HG03342 (cell line): ENCODE measurements around the gene CDH6.

Experiments used
- ATAC-seq: cut with Tn5 transposase; IDR thresholded peaks from one replicate; pipeline ENCODE4 v1.9.1; 2021; ENCODE audit warnings: mild to moderate bottlenecking, moderate library complexity; ENCODE audit not compliant: unreplicated experiment

The CDH6 gene

DNA sequence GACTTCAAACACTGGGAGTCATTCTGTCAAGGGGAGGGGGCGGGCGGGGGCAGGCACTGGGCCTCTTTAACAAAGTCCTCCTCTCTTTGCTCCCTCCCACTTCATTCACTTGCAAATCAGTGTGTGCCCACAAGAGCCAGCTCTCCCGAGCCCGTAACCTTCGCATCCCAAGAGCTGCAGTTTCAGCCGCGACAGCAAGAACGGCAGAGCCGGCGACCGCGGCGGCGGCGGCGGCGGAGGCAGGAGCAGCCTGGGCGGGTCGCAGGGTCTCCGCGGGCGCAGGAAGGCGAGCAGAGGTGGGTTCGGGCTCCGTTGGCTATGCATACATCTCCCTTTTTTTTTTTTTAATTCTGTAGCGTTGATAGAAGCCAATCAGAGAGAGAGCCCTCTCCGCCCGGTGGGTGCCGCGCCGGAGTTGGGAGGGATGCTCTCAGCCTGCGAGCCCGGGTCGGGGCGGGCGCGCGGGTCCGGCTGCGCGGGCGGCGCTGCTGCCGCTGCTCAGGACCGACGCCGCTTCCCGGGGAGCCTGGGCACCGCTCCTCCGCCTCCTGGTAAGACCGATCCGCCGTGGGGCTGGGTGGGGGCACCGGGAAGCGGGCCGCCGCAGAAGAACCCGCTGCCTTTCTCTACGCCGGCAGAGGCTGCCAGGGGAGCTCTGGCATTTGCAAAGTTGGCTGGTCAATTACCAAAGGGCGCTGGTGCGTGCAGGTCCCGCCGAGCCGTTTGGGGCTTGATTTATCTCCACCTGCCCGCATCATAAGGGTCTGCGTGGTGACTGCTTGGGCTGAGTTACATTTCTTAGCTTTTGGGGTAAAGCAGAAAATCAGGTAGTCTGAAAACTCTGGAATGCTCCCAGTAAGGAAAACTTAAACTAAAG is at the start of gene CDH6:
Gene CDH6, plus strand, starts transcription at position 96 of the 877 bp plus-strand sequence. CDS start 73,788 bp downstream, outside the sequence.
- no peak for ATAC-seq

DNA sequence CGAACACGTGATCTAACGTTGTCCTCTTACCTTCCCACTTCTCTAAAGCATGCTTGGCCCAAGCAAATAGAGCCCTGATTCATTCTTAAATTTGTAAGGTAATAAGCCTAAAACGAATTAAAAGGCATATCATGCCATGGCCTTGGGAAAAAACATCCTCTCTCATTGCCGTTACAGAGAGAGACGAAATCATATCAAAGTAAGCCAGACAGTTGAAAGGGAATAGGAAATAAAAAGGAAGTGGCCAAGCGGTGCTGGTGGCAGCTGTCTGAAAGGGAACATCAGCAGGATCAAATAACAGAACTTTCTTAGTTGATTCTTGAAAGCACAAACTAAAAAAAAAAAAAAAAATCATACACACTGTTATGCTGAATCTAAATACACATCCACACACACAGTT is 49.1 kb upstream of the CDH6 start:
- no peak for ATAC-seq

DNA sequence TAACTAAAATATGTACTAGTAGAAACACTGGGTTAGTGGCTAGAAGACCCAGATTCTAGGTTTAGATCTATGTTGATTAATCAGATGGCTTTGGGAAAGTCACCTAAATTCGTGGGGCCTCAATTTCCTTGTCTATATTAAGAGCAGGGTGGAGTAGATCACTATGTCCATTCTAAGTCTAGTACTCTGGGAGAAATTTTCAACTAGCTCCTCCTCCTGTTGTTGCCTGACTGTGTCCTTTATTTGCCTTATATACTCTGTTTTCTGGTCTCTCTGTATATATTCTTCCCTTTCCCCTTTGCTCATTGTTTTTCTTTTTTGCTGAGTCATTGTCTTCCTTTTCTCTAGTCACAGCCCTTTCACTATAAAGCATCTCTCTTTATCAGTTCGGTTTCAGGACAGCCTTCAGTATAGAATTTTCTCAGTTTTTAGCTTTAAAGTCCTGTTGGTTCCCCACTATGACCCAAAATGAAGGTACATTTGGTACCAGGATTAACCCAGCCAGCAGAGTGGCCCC is 44.5 kb upstream of the CDH6 start:
- no peak for ATAC-seq

DNA sequence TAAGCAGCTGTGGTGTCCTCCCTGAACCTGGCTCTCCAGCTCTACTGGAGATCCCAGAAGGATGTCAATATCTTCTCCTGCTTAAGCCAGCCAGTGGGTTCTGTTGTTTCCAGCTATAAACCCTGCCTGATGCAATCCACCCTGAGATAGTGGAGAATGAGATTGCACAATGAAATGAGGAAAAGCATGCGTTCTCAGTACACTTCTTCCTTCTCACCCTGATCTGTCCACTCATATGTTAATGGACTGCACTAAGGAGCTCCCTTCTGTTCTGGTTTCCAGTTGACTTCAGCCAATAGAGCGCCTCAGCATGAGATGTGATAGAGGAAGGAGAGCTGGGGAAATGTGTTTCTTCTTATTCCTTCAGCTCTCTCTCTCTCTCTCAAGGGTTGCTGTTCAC is 40.0 kb upstream of the CDH6 start:
- no peak for ATAC-seq

DNA sequence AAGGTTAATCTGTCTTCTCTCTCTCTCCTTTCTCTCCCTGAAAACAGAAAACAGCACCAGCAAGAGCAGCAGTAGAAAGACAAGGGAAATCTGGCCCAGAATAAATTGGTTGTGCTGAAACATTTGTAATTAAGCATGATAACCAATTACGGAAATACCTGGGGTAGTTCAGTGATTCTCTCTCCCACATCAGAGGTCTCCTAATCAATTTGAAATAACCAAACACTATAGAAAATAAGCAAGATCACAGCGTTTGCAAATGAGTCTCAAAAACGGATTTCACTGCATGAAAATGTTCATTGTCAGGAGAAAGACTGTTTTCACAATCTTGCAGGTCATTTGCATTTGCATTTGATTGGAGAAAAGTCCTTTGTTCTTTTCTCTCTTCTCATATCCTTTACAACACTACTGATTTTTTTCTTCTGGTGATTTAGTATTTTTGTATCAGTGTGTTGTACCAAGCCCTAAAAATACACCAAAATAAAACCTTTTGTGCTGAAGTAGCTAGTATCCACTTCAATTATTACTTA is 36.8 kb upstream of the CDH6 start:
- no peak for ATAC-seq

DNA sequence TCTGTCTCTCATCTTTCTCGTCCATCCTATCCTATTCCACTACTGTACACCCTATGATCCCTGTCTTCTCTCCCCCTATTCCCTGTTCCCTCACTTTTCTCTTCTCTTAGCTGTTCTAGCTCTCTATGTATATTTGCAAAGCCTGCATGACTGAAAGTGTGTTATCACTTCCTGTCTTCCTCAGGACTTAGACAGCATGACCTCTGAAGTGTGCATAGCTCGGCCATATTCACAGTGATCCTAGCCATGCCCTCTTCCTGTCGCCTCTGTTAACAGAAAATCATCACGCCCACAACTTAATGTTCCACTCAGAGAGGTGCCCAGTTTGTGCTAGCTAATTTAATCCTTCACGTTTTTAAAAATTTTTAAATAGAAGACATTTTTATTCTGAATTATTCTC is 35.8 kb upstream of the CDH6 start:
- no peak for ATAC-seq

DNA sequence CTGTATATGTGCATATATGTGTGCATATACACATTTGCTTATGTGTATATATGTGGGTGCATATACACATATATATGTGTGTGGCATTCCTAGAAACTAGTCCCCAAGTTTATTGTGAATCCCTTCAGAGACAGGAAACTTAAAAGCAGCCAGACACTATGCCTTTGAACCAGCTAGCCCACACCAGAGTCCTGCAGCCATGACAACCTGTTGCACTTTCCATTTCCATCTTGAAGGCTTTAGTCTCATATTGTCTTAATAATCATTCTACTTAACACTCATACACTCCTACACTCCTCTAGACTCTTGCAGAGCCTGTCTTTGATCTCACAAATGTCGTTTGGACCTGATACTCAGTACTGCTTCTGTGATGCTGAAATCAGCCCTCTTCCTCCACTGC is 34.8 kb upstream of the CDH6 start:
- no peak for ATAC-seq

DNA sequence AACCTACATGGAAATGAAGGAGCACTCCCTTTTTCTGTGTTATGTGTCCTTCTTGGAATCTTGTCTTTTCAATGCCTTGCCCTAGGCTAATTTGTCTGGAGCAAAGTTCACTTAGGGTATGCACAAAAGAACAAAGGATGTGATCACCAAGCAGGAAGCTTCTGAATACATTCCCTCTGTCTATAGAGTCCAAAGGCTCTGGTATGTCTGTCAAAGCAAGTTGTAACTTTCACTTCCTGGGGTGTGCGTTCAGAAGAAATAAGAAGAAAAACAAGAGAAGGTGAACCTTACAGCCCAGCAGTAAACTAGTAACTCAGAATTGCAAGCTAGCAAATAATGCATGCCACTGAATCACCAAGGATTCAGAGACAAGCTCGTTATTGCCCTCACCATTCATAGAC is 31.7 kb upstream of the CDH6 start:
- no peak for ATAC-seq

DNA sequence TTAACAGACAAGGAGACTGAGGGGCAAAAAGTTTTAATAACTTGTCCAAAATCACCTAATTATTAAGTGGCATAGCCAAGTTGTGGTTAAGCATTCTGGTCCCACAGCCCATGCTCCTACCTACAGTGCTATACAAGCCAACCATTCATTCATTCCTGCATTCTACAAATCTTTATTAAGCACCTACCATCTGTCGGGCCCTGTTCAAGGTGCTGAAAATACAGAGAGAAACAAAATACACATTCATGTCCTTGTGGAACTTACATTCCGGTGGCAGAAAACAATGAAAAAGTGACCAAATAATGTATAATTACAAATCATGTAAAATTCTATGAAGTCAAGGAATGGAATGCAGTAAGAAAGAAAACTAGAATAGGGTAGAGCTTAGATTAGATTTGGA is 27.8 kb upstream of the CDH6 start:
- no peak for ATAC-seq

DNA sequence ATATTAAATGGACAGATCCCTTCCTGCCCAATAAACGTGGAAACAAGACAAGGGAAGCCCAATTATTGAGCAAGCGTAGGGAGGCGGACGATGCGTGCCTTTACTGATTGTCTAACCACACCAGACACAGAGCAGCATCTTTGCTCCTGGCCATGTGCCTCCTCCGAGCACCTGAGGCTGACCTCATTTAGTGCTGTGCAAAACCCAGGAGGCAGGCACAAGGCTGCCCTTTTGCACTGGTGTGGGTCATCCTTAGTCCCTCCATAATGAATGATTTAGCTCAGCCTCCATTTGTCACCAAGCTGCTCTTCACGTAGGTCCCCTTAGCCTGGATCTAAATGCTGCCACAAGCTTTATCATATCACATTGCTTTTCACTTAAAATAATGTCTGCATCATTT is 24.1 kb upstream of the CDH6 start:
- ATAC-seq: no peak

DNA sequence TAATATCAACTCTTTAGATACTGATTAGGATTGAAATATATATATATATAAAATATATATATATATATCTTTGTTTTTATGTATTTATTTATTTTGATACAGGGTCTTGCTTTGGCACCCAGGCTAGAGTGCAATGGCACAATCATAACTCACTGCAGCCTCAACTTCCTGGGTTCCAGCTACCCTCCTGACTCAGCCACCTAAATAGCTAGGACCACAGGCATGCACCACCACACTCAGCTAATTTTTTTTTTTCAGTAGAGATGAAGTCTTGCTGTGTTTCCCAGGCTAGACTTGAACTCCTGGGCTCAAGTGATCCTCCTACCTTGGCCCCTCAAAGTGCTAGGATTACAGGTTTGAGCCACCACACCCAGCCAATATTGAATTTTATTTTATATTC is 20.6 kb upstream of the CDH6 start:
- ATAC-seq: no peak

DNA sequence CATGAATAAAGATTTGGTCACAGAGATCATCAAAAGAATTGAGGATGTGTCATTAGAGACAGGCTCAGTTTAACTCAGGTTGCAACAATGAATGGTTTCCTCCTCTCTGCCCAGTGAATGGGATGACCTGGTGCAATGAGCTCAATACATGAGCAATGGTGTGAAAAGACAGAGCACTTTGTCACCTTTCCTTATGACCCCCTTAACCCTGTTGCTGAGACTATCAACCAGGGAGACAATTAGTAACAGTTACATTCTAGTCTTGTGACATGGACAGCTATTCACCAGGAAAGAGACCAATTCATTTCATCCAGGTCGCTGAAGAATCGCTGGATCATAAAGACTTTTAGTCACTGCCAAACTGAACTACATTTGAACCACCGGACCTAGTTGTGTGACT is 19.9 kb upstream of the CDH6 start:
- no peak for ATAC-seq

DNA sequence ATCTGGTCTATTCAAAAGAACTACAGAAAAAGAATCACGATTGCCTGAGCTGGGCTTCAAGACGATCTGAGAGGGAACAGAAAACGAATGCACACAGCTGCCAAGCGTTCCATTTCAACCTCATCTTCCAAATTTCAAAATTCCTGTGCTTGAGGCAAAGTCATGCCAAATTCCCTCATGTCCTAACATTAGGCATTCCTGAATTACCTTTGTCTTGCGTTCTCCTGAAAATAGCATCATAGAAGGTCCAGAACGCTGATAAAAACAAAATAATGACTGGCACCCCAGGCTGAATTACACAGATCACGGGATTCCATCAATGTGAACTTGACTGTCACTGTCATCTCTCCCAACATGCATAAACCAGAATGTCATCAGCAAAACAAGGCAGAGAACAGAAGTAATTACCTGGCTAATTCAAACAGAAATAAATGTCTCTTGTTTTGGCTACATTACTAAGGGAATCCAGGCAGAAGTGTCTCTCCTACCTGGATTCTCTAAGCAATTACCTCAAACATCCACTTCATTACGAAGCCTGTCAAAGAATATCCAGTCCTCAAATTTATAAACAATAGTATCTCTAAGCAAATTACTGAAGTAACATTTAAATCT is 12.0 kb upstream of the CDH6 start:
- no peak for ATAC-seq

DNA sequence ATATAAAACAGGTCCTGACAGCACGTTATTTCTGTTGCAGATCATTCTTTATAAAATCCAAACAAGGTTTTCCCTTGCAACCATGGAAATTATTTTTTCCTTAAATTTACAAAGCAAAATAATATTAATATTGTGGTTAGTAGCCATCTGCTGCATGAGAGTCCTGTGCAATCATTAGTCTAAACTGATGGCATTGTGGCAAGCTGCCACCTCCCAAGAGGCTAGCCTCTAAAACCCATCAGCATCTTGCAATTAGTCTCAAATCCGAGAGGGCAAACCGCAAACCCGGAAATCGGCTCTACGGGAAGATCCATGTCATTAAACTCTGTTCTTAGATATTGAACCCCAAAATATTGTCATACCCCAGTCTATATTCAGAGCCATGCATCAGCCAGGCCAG is 11.3 kb upstream of the CDH6 start:
- ATAC-seq: no peak

DNA sequence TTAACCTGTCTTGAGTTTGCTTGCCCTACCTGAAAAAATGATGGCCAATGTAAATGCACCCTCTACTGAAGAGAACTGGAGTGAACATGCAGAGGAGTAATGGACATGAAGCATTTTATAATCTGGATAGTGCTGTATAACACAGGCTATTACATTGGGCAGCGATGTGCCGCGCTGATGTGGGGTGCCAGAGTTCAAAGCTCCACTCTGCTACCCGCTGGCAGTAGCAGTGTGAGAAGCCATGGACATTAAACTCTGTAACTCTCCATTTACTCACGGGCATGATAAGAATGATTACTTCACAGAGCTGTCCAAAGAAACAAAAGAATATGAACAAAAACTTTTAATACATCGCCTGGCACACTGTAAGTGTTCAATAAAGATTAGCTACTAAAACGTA is 7.5 kb upstream of the CDH6 start:
- no peak for ATAC-seq

DNA sequence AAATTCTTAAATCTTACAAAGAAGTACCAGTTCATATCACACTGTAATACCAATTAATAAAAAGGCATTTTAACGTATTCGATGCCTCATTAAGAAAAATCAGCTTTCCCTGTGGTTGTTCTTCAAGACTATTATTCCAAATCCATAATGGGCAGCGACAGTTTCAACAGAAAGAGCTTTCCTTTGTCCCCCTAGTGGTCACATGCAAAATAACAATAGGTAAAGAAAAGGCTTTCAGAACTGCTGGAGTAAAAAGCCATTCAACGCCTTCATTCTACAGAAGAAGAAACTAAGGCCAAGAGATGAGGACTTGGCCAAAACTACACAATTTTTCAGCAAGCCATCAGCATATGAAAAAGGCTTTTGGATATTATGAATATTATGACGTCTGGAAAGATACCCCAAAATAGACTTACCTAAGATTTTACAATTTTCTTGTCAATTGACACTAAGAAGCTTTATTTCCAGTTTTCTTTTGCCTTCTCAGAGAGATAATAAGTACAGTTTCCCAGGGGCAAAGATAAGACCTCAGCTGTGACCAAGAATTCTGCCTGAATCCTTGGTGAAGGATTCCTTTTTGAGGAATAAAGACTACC is 6.7 kb upstream of the CDH6 start:
- ATAC-seq: peak; percentile 49

DNA sequence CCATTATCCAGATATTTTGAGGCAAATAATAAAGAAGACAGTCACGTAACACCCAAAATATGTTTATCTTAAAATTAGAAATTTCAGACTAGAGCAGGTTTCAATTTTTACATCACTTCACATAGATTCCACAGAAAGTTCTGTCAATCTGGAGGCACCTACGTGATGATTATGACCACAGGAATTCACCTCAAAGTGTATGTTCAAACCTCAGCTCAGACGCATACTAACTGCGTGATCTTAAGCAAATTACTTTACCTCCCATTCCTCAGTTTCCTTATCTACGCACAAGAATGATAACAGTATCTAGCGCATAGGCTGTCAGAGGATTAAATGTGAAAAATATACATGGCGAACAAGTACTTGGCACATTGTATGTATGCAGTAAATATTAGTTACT is 5.9 kb upstream of the CDH6 start:
- ATAC-seq: no peak

DNA sequence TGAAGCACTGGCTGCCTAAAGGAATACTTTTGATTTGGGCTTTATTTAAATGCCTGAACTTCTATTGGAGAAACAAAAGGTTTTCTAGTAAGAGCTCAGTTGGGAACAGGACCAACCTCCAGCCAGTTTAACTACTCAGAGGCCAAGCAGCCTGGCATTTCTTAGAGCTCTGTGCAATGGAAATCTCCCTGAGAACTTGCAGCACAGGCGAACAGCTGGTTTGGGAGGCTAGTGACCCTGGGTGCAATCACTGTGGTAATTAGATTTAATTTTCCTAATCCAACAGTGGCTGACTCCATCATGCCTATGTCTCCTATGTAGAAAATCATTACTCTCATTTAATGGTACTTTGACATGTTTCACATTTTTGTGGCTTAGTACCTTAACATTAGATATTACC is 1.0 kb upstream of the CDH6 start:
- ATAC-seq: no peak

DNA sequence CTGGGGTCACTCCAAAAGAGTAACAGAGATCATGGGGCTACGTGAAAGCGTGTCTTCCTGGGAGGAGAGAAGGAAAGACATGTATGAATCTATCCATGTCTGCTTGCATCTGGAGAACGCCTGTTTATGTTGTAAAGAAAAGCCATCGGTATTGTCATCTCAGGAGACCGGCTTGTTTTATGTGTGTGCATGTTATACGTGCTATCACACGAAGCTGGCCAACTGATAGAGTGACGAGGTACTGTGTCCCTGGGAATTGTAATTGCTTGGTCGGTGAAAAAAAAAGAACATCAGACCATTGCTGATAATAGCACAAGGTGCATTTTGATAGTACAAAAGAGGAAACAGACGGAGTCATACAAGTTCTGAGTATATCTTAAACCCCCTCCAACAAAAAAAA is 370 bp upstream of the CDH6 start:
- no peak for ATAC-seq

DNA sequence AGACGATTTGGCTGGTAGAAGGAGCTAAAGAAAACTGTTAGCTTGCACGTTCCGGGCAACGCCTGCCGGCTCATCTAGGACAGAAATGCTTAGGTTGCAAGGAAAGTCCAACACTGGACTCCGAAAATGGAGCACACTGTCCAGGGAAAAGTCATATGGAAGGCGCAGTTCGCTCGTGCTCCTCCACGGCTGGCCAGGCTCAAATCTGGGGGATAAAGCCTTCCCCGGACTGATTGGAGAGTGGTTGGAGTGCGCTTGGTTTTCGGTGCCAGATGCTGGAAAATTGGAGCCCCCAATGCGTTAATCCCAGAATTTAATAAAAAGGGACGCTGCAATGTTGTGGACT is 955 bp downstream of the CDH6 start:
- ATAC-seq: no peak

DNA sequence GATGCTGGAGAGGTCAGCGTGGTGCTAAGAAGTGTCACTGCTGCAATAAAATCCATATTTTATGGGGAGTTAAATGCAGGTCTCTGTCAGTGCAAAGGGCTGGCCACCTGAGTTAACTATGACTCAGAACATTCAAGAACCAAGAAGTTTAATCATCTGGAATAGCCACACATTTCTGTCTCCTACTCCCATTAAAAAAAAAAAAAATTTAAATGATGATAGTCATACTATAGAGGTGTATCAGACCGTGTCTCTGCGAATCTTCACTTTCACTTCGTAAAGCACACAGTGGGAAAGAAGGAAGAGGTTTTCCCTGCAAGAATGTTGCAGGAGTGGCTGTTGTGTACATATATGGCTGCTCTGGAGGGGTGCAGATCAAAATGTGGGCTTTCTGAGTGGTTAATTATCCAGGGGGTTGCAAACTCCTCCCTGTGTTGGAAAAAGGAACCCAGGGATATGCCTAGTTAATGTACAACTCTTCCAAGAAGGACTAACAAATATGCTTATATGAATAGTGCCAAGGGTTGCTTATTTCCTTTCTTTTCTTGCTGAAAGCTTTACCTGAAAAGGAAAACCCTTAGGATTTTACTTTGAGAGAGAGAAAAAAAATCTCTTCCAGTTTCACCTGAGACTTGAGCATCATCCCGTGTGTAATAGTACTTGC is 1.5 kb downstream of the CDH6 start:
- ATAC-seq: no peak
